ENCODE data around the gene GUCA1C. TPM values are rescaled to one million over a fixed set of nuclear protein-coding genes. Genes with fewer than 3 reads are reported as not detected.

The GUCA1C gene
- total RNA-seq, 4 donors from 2014 or later, result not detected

GRCh38 chr3:108953210-108953609 is 469 bp downstream of the GUCA1C start:
- Histone ChIP-seq H3K27ac (no peak overlapping the region), H3K36me3 (no peaks in the 10 kb centered on the region), H3K4me1 (no peaks in the 10 kb centered on the region), H3K27me3 (no peaks in the 10 kb centered on the region), H3K9me3 (no peaks in the 10 kb centered on the region), H3K4me3 (no peak overlapping the region)
- TF ChIP-seq POLR2A (IDR thresholded peaks at IDR 0.05), result no peak
- TF ChIP-seq POLR2AphosphoS5 (IDR thresholded peaks at IDR 0.05), result no peak
- TF ChIP-seq, protein P1, sequence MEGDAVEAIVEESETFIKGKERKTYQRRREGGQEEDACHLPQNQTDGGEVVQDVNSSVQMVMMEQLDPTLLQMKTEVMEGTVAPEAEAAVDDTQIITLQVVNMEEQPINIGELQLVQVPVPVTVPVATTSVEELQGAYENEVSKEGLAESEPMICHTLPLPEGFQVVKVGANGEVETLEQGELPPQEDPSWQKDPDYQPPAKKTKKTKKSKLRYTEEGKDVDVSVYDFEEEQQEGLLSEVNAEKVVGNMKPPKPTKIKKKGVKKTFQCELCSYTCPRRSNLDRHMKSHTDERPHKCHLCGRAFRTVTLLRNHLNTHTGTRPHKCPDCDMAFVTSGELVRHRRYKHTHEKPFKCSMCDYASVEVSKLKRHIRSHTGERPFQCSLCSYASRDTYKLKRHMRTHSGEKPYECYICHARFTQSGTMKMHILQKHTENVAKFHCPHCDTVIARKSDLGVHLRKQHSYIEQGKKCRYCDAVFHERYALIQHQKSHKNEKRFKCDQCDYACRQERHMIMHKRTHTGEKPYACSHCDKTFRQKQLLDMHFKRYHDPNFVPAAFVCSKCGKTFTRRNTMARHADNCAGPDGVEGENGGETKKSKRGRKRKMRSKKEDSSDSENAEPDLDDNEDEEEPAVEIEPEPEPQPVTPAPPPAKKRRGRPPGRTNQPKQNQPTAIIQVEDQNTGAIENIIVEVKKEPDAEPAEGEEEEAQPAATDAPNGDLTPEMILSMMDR (IDR thresholded peaks at IDR 0.05), result no peak
- TF ChIP-seq EP300 (IDR thresholded peaks at IDR 0.05), result no peak
- DNase-seq (ENCODE audit: low spot score in 2 of 2), result no peak
- 52% methylated on average over 4 of the region's 4 CpGs for WGBS

DNA sequence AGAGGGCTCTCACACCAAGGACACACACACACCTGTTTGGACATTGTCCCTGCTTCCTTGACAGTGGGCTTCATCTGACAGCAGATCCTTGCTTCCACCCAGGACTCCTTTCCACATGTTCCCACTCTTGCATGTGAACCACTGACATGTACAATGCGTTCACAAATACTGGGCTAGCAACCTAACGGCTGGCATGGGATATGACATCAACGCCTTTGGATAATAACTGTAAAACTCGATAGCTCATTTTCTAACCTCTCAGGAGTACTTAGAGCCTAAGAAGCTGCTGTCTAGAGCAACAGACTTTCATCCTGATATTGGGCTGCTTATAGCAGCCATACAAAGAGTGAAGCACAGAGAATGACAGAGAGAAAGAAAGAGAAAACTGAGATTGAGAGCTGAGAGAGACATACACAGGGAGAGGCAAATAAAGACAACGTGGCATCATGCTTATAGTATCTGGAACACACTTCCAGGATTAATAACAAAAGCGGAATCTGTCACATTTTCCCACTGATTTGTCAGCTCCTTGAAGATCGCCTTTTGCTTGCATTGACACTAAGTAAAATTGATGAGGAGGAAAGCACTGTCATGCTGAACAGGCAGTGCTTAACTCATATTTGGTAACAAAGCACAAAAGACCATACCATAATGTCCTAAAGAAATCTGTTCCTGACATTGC is 1.7 kb downstream of the GUCA1C start:
- H3K36me3 ChIP-seq, result no peaks in the 10 kb centered on the region
- H3K9me3 ChIP-seq, result no peaks in the 10 kb centered on the region
- no peak for DNase-seq (ENCODE audit: low spot score in 2 of 2)
- TF ChIP-seq EP300 (IDR thresholded peaks at IDR 0.05), result no peak
- TF ChIP-seq POLR2AphosphoS5 (IDR thresholded peaks at IDR 0.05), result no peak
- no peaks in the 10 kb centered on the region for H3K27me3 ChIP-seq
- no peaks in the 10 kb centered on the region for H3K4me1 ChIP-seq
- WGBS, result 77% methylated on average over 7 of the region's 7 CpGs
- H3K27ac ChIP-seq, result no peak overlapping the region
- H3K4me3 ChIP-seq, result no peak overlapping the region

DNA sequence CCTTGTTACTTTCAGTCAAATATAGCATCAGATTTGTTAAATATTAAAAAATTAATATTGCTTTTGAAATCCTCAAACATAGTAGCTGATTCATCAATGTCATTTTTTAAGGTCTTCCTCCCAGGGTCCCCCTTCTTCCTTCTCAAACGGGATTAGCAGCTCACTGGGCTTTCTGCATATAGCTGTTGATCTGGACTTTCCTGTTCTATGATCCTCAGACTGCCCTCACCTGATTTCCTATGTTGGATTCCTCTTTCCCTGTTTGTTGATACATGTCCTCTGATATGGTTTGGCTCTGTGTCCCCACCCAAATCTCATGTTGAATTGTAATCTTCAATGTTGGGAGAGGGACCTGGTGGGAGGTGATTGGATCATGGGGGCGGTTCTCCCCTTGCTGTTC is 5.8 kb downstream of the GUCA1C start:
- Histone ChIP-seq H3K4me1 (no peaks in the 10 kb centered on the region), H3K27ac (no peak overlapping the region), H3K36me3 (no peaks in the 10 kb centered on the region), H3K4me3 (no peak overlapping the region), H3K9me3 (no peaks in the 10 kb centered on the region), H3K27me3 (no peaks in the 10 kb centered on the region)
- WGBS, result 62% methylated on average over 2 of the region's 2 CpGs
- DNase-seq (ENCODE audit: low spot score in 2 of 2), result no peak
- TF ChIP-seq POLR2A (IDR thresholded peaks at IDR 0.05) (no peak), EP300 (IDR thresholded peaks at IDR 0.05) (no peak), POLR2AphosphoS5 (IDR thresholded peaks at IDR 0.05) (no peak)
- TF ChIP-seq, protein P1 (IDR thresholded peaks at IDR 0.05), result no peak

DNA sequence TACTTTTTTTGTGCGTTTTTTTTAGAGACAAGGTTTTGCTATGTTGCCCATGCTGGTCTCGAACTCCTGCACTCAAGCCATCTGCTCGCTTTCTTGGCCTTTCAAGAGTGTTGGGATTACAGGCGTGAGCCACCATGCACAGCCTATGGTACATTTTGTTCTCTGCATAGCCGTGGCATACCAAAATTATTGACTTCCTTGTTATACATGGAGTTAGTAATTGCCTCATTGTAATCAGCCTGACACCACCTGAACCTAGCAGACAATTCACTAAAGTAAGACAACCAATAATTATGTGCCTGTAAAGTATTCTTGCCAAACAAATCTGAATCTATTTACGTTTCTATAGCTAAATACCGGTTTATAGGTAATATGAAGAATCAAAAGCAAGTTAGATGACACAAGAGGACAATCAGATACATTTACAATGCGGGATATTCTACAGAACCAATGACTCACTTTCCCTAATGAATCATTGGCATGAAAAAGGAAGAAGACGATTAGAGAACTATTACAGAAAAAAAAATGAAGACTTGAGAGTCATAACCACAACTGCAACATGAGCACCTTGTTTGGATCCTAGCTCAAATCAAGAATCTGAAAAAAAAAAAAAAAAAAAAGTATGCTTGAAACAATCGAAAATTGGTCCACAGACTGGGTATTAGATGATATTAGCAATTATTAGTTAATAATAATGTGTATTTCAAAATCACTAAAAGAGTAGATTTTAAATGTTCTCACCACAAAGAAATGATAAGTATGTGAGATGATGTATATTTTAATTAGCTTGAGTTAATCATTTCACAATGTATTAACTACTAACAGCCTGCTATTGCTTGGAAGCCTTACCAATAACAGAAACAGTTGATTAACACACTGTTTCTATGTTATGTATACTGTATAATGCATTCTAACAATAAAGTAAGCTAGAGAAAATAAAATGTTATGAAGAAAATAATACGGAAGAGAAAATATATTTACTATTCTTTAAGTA is 7.1 kb downstream of the GUCA1C start:
- TF ChIP-seq, protein P1 (IDR thresholded peaks at IDR 0.05), result no peak
- TF ChIP-seq POLR2A (IDR thresholded peaks at IDR 0.05), result no peak
- TF ChIP-seq EP300 (IDR thresholded peaks at IDR 0.05), result no peak
- TF ChIP-seq POLR2AphosphoS5 (IDR thresholded peaks at IDR 0.05), result no peak
- H3K9me3 ChIP-seq, result no peaks in the 10 kb centered on the region
- no peak overlapping the region for H3K27ac ChIP-seq
- H3K27me3 ChIP-seq, result no peaks in the 10 kb centered on the region
- DNase-seq (ENCODE audit: low spot score in 2 of 2), result no peak
- no peaks in the 10 kb centered on the region for H3K4me1 ChIP-seq
- 84% methylated on average over 11 of the region's 11 CpGs for WGBS
- H3K36me3 ChIP-seq, result no peaks in the 10 kb centered on the region
- no peak overlapping the region for H3K4me3 ChIP-seq

- 48% methylated on average over 5 of the region's 5 CpGs for WGBS
- Histone ChIP-seq H3K36me3 (no peaks in the 10 kb centered on the region), H3K27me3 (no peaks in the 10 kb centered on the region), H3K4me3 (no peak overlapping the region), H3K27ac (no peak overlapping the region), H3K9me3 (no peaks in the 10 kb centered on the region), H3K4me1 (no peaks in the 10 kb centered on the region)
- DNase-seq (ENCODE audit: low spot score in 2 of 2), result no peak
- TF ChIP-seq, protein P1 (IDR thresholded peaks at IDR 0.05), result no peak
- TF ChIP-seq EP300 (IDR thresholded peaks at IDR 0.05), result no peak
These were observed 13.0 kb downstream of the GUCA1C start for GRCh38 chr3:108940568-108941263.

Data from suprapubic skin (tissue), 4 donors.